ENCODE results near the gene CEP19. TPM values are rescaled to one million over a fixed set of nuclear protein-coding genes. Genes with fewer than 3 reads are reported as not detected.

CEP19 gene
- total and polyA plus RNA-seq, 2 donors from 2014 or later = 1.5 to 2.6 TPM

- TF ChIP-seq CTCF (IDR thresholded peaks at IDR 0.05; ENCODE audit: borderline replicate concordance, extremely low read depth, insufficient read depth) = no peak
- H3K4me3 ChIP-seq (ENCODE audit: low read length in 3 of 3) = no peak overlapping the region
- intact Hi-C loops (cut with DNase I) = no loop called here
- H3K9me3 ChIP-seq (ENCODE audit: control insufficient read depth in 2 of 3, insufficient read depth in 1 of 3, low read length in 3 of 3) = no peaks in the 10 kb centered on the region
- H3K27ac ChIP-seq (ENCODE audit: low read depth in 2 of 2, low read length in 2 of 2) = no peak overlapping the region
- DNase-seq = no peak
- no peaks in the 10 kb centered on the region for H3K36me3 ChIP-seq (ENCODE audit: control insufficient read depth in 2 of 3, insufficient read depth in 3 of 3, low read length in 3 of 3)
- no peak for FAIRE-seq
- H3K4me1 ChIP-seq (ENCODE audit: control insufficient read depth in 2 of 3, insufficient read depth in 2 of 3, low read depth in 1 of 3, low read length in 3 of 3) = no peaks in the 10 kb centered on the region
- H3K9ac ChIP-seq (ENCODE audit: low read length in 3 of 3) = no peak overlapping the region
- no peaks in the 10 kb centered on the region for H3K27me3 ChIP-seq (ENCODE audit: control insufficient read depth, insufficient read depth, low read length)
Measured at GRCh38 chr3:196673632-196674031, 38.4 kb downstream of the CEP19 start.

DNA sequence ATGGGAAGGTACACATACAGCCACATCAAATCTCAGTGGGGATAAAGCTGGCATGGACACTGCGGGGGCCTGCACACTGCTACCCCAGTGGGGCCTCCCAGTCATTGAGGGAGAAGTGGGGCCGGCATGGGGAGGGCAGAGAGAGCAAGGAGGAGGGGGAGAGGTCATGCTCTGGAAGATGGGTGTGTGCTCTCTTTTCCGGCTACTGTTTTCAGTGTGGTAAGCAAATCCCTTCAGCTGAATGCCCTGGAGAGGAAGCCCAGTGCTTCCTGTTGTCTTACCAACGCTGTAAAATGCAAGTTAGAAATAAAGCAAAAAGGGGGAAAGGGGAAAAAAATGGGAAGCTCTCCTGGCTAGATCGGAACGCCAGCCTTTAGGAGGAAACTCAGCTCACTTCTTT, 41.7 kb downstream of the CEP19 start:
- TF ChIP-seq CTCF (IDR thresholded peaks at IDR 0.05; ENCODE audit: borderline replicate concordance, extremely low read depth, insufficient read depth) = no peak
- FAIRE-seq (no peak), DNase-seq (peak in 1 of 5 donors; percentile 49)
- Histone ChIP-seq H3K4me3 (ENCODE audit: low read length in 3 of 3) (no peak overlapping the region), H3K36me3 (ENCODE audit: control insufficient read depth in 2 of 3, insufficient read depth in 3 of 3, low read length in 3 of 3) (no peaks in the 10 kb centered on the region), H3K9ac (ENCODE audit: low read length in 3 of 3) (no peak overlapping the region), H3K9me3 (ENCODE audit: control insufficient read depth in 2 of 3, insufficient read depth in 1 of 3, low read length in 3 of 3) (no peaks in the 10 kb centered on the region), H3K27ac (ENCODE audit: low read depth in 2 of 2, low read length in 2 of 2) (peak overlapping the region in 1 of 2 donors; percentile 36), H3K27me3 (ENCODE audit: control insufficient read depth, insufficient read depth, low read length) (no peaks in the 10 kb centered on the region), H3K4me1 (ENCODE audit: control insufficient read depth in 2 of 3, insufficient read depth in 2 of 3, low read depth in 1 of 3, low read length in 3 of 3) (no peaks in the 10 kb centered on the region)
- intact Hi-C loops (cut with DNase I) = no loop called here

DNA sequence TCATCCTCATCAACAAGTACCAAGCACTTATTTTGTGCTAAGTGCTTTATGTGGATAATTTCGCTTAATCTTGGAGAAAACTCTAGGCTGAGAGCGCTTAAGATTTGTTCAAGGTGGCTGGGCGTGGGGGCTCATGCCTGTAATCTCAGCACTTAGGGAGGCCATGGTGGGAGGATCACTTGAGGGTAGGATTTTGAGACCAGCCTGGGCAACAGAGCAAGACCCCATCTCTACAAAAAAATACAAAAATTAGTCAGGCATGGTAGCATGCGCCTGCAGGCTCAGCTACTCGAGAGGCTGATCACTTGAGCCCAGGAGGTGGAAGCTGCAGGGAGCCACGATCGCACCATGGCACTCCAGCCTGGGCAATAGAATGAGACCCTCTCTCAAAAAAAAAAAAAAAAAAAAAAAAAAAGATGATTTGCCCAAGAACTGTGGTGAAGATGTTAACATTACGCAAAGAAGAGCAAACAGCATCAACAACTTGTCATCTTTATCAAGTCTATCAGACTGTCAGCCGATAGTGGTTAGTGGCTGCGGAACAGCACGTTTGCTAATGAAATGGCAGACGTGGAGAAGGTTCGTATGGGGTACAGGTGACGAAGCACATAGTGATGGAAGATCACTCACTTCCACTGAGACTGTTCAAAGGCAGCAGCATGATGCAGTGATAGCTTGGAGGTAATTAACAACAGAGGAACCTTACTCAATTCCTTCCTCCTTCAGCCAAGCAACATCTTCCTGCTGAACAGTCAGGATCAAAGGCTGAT, 44.8 kb downstream of the CEP19 start:
- H3K27me3 ChIP-seq (ENCODE audit: control insufficient read depth, insufficient read depth, low read length) = no peaks in the 10 kb centered on the region
- intact Hi-C loops (cut with DNase I) = no loop called here

More for the DNA sequence above, 44.8 kb downstream of the CEP19 start:
- no peak overlapping the region for H3K27ac ChIP-seq (ENCODE audit: low read depth in 2 of 2, low read length in 2 of 2)
- DNase-seq (peak in 1 of 5 donors; percentile 34), FAIRE-seq (no peak)
- H3K36me3 ChIP-seq (ENCODE audit: control insufficient read depth in 2 of 3, insufficient read depth in 3 of 3, low read length in 3 of 3) = no peaks in the 10 kb centered on the region
- no peaks in the 10 kb centered on the region for H3K9me3 ChIP-seq (ENCODE audit: control insufficient read depth in 2 of 3, insufficient read depth in 1 of 3, low read length in 3 of 3)
- H3K4me3 ChIP-seq (ENCODE audit: low read length in 3 of 3) = no peak overlapping the region
- TF ChIP-seq CTCF (IDR thresholded peaks at IDR 0.05; ENCODE audit: borderline replicate concordance, extremely low read depth, insufficient read depth) = no peak
- H3K9ac ChIP-seq (ENCODE audit: low read length in 3 of 3) = no peak overlapping the region
- H3K4me1 ChIP-seq (ENCODE audit: control insufficient read depth in 2 of 3, insufficient read depth in 2 of 3, low read depth in 1 of 3, low read length in 3 of 3) = no peaks in the 10 kb centered on the region

Measured in kidney (tissue), 14 donors.